Astrocyte (in vitro differentiated cells and primary cell): Measurements from ENCODE around the gene CRYZ. TPM values are rescaled to one million over a fixed set of nuclear protein-coding genes. Genes with fewer than 3 reads are reported as not detected.

Experiments used
- DNase-seq: peaks from one replicate; pipeline ENCODE4 v3.0.0-alpha.2; 2010; ENCODE audit warnings: low read depth
- FAIRE-seq: peaks from 2 replicates; lab custom pipeline; 2011; peaks lifted over from hg19 to GRCh38; lab: Jason Lieb, UNC
- H2AFZ ChIP-seq: 2 replicates; pipeline ENCODE4 v1.6.0; 2012; ENCODE audit warnings: low read depth, low read length, inconsistent platforms
- H3K27ac ChIP-seq: 2 replicates; pipeline ENCODE4 v1.5.1; 2011; ENCODE audit warnings: low read depth, low read length, inconsistent platforms
- H3K27me3 ChIP-seq: 2 replicates; pipeline ENCODE4 v1.6.0; 2011; ENCODE audit warnings: low read length, inconsistent platforms; ENCODE audit not compliant: insufficient read depth
- H3K36me3 ChIP-seq: 2 replicates; pipeline ENCODE4 v1.5.1; 2011; ENCODE audit warnings: low read length, inconsistent platforms; ENCODE audit not compliant: insufficient read depth
- H3K4me1 ChIP-seq: 2 replicates; pipeline ENCODE4 v1.5.1; 2011; ENCODE audit warnings: low read length, inconsistent platforms; ENCODE audit not compliant: insufficient read depth
- H3K4me2 ChIP-seq: 2 replicates; pipeline ENCODE4 v1.6.0; 2012; ENCODE audit warnings: low read length, inconsistent platforms
- H3K4me3 ChIP-seq: 2 replicates; pipeline ENCODE4 v1.5.1; 2011; ENCODE audit warnings: low read depth, mild to moderate bottlenecking, low read length, inconsistent platforms; ENCODE audit not compliant: insufficient read depth
- H3K79me2 ChIP-seq: 2 replicates; pipeline ENCODE4 v1.6.0; 2012; ENCODE audit warnings: mild to moderate bottlenecking, low read length, inconsistent platforms; ENCODE audit not compliant: insufficient read depth
- H3K9ac ChIP-seq: 2 replicates; pipeline ENCODE4 v1.6.0; 2012; ENCODE audit warnings: mild to moderate bottlenecking, low read length, inconsistent platforms
- H3K9me3 ChIP-seq: 2 replicates; pipeline ENCODE4 v1.5.1; 2012; ENCODE audit warnings: low read depth, mild to moderate bottlenecking, low read length, inconsistent platforms; ENCODE audit not compliant: insufficient read depth
- H4K20me1 ChIP-seq: 2 replicates; pipeline ENCODE4 v1.6.0; 2012; ENCODE audit warnings: low read length, inconsistent platforms; ENCODE audit not compliant: insufficient read depth
- H3K27ac Mint-ChIP-seq: one replicate; pipeline ENCODE4 v1.8.0; 2021; ENCODE audit warnings: mild to moderate bottlenecking, mixed read lengths; ENCODE audit not compliant: unreplicated experiment
- H3K27me3 Mint-ChIP-seq: one replicate; pipeline ENCODE4 v1.8.0; 2021; ENCODE audit warnings: low read depth, mixed read lengths; ENCODE audit not compliant: unreplicated experiment
- H3K36me3 Mint-ChIP-seq: one replicate; pipeline ENCODE4 v1.8.0; 2021; ENCODE audit warnings: low read depth, mixed read lengths; ENCODE audit not compliant: unreplicated experiment
- H3K4me1 Mint-ChIP-seq: one replicate; pipeline ENCODE4 v1.8.0; 2021; ENCODE audit warnings: low read depth, mixed read lengths; ENCODE audit not compliant: unreplicated experiment
- H3K4me3 Mint-ChIP-seq: one replicate; pipeline ENCODE4 v1.8.0; 2021; ENCODE audit warnings: mild to moderate bottlenecking, moderate library complexity, mixed read lengths; ENCODE audit not compliant: unreplicated experiment
- H3K9me3 Mint-ChIP-seq: one replicate; pipeline ENCODE4 v1.8.0; 2021; ENCODE audit warnings: mild to moderate bottlenecking, mixed read lengths; ENCODE audit not compliant: unreplicated experiment
- EZH2 ChIP-seq: IDR thresholded peaks from 2 replicates; pipeline ENCODE4 v1.6.1; 2012; ENCODE audit warnings: mild to moderate bottlenecking, low read length, inconsistent platforms; ENCODE audit not compliant: insufficient read depth
- total RNA-seq: library from RNA; stranded (reverse); gene quantifications from 2 replicates; pipeline ENCODE4 v1.2.1, GENCODE V29; 2021
- TF ChIP-seq, protein P1 (sequence below): IDR thresholded peaks from 2 replicates; pipeline ENCODE4 v1.5.1; 2011; ENCODE audit warnings: low read depth, mild to moderate bottlenecking, inconsistent platforms, low read length, moderate library complexity; ENCODE audit not compliant: insufficient read depth

CRYZ gene
- total RNA-seq, 1 donor from 2014 or later: 31.0 TPM

DNA sequence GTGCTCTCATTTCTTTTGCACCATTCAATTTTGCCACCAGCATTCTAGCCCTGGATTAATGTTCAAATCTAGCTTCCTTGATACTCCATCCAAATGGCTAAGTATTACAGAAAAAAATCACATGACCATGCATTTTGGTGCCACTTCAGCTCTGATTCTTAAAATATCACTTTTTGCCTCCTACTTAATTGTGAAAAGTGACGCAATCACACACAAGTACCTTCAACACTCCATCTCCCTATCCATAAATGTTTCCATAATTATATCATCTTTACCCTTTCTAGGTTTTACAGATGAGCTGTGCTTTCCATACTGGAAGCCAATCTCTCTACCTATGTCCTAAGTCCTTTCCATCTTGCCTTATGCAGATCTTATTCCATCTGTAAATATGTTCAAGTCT lies 16.0 kb downstream of the CRYZ start:
- no peak overlapping the region for H3K4me3 Mint-ChIP-seq
- no peaks in the 10 kb centered on the region for H4K20me1 ChIP-seq
- no peaks in the 10 kb centered on the region for H3K9me3 ChIP-seq
- no peak overlapping the region for H2AFZ ChIP-seq
- peaks cover 14% of the 10 kb centered on the region for H3K36me3 Mint-ChIP-seq
- no peaks in the 10 kb centered on the region for H3K27me3 Mint-ChIP-seq
- H3K27me3 ChIP-seq: no peaks in the 10 kb centered on the region
- no peak overlapping the region for H3K27ac Mint-ChIP-seq
- H3K79me2 ChIP-seq: no peaks in the 10 kb centered on the region
- H3K4me1 Mint-ChIP-seq: peaks cover 8% of the 10 kb centered on the region
- H3K9ac ChIP-seq: no peak overlapping the region
- H3K9me3 Mint-ChIP-seq: no peaks in the 10 kb centered on the region
- H3K27ac ChIP-seq: no peak overlapping the region
- H3K36me3 ChIP-seq: peaks cover 31% of the 10 kb centered on the region
- no peaks in the 10 kb centered on the region for H3K4me1 ChIP-seq
- DNase-seq: no peak
- H3K4me2 ChIP-seq: no peak overlapping the region
- no peak for FAIRE-seq
- no peak overlapping the region for H3K4me3 ChIP-seq
- TF ChIP-seq, protein P1, sequence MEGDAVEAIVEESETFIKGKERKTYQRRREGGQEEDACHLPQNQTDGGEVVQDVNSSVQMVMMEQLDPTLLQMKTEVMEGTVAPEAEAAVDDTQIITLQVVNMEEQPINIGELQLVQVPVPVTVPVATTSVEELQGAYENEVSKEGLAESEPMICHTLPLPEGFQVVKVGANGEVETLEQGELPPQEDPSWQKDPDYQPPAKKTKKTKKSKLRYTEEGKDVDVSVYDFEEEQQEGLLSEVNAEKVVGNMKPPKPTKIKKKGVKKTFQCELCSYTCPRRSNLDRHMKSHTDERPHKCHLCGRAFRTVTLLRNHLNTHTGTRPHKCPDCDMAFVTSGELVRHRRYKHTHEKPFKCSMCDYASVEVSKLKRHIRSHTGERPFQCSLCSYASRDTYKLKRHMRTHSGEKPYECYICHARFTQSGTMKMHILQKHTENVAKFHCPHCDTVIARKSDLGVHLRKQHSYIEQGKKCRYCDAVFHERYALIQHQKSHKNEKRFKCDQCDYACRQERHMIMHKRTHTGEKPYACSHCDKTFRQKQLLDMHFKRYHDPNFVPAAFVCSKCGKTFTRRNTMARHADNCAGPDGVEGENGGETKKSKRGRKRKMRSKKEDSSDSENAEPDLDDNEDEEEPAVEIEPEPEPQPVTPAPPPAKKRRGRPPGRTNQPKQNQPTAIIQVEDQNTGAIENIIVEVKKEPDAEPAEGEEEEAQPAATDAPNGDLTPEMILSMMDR: no peak
- TF ChIP-seq EZH2: no peak

DNA sequence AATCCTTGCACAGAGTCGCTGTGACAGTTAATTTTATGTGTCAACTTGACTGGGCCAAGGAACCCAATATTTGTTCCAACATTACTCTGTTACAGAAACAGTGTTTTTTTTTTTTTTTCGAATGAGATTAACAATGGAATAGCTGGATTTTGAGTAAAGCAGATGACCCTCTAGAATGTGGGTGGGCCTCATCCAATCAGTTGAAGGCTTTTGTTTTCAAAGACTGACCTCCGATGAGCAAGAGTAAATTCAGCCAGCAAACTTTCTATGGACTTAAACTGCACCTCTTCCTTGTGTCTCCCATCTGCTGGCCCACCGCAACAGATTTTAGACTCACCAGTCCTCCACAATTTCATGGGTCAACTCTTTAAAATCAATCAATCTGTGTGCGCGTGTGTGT lies 17.0 kb downstream of the CRYZ start:
- no peak for FAIRE-seq
- no peaks in the 10 kb centered on the region for H4K20me1 ChIP-seq
- no peak for TF ChIP-seq EZH2
- TF ChIP-seq, protein P1: no peak
- H3K4me3 ChIP-seq: no peak overlapping the region
- Mint-ChIP-seq H3K27me3 (no peaks in the 10 kb centered on the region), H3K4me1 (peaks cover 8% of the 10 kb centered on the region), H3K27ac (no peak overlapping the region), H3K9me3 (peaks cover 1% of the 10 kb centered on the region), H3K4me3 (no peak overlapping the region), H3K36me3 (peaks cover 15% of the 10 kb centered on the region)
- H2AFZ ChIP-seq: no peak overlapping the region
- peaks cover 29% of the 10 kb centered on the region for H3K36me3 ChIP-seq
- no peak overlapping the region for H3K27ac ChIP-seq
- H3K27me3 ChIP-seq: no peaks in the 10 kb centered on the region
- H3K9me3 ChIP-seq: no peaks in the 10 kb centered on the region
- no peaks in the 10 kb centered on the region for H3K79me2 ChIP-seq
- DNase-seq: no peak
- no peak overlapping the region for H3K4me2 ChIP-seq
- H3K9ac ChIP-seq: no peak overlapping the region
- H3K4me1 ChIP-seq: no peaks in the 10 kb centered on the region

DNA sequence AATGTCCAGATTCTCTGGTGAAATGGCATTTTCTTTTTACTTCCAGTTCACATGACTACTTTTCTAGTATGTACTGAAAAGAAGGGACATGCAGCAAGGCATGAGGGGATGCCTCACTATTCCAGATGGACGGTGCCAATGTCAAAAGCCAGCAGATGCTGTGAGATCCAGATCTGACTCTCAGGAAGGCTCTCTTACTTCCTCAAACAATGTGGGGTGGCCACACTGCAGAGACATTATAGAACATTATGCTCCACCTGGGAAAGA lies 17.7 kb downstream of the CRYZ start:
- Histone ChIP-seq H3K4me2 (no peak overlapping the region), H3K9me3 (no peaks in the 10 kb centered on the region), H3K9ac (no peak overlapping the region), H3K36me3 (peaks cover 24% of the 10 kb centered on the region), H3K4me1 (no peaks in the 10 kb centered on the region), H3K79me2 (no peaks in the 10 kb centered on the region), H3K27me3 (no peaks in the 10 kb centered on the region), H4K20me1 (no peaks in the 10 kb centered on the region), H3K4me3 (no peak overlapping the region), H3K27ac (no peak overlapping the region), H2AFZ (no peak overlapping the region)
- DNase-seq (no peak), FAIRE-seq (no peak)
- Mint-ChIP-seq H3K4me1 (peaks cover 8% of the 10 kb centered on the region), H3K27me3 (no peaks in the 10 kb centered on the region), H3K36me3 (peaks cover 19% of the 10 kb centered on the region), H3K4me3 (no peak overlapping the region), H3K27ac (no peak overlapping the region), H3K9me3 (peaks cover 2% of the 10 kb centered on the region)
- TF ChIP-seq EZH2: no peak
- TF ChIP-seq, protein P1: no peak
